ENCODE measurements around the gene APOO.

The APOO gene

DNA sequence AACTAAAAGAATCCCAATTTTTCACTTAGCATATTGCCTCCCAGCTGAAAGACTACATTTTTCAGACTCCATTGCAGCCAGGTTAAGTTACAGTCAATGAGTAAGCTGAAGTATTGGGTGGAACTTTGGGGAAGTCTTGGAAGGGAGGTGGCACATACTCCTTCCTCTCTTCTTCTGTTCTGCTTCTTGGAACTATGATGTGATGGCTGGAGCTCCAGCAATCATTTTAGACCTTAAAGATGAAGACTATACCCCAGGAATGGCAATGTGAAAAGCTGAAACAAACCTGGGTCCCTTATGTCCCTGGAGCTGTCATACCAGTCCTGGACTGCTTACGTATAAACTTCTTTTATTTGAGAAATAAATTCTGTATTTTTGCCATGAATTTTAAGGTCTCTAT, 93.9 kb downstream of the APOO start:
- DNase-seq: no peak

DNA sequence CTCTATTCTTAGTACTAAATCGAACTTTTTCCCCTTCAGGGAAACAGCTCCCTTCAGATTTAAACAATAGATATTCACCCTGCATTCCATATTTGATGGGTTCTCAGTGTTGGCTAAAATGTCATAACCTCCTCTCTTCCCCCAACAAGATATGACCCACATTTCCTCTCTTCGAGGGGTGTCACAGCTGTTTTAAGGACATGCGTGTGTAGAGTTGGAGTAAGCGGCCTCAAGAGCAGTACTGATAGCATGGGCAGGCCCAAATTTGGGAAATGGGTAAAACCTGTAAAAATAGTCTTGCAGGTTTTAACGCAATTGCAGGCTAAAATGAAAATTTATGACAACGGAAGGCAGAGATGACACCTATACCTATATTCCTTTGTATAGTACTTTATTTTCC, 96.1 kb downstream of the APOO start:
- DNase-seq: no peak

DNA sequence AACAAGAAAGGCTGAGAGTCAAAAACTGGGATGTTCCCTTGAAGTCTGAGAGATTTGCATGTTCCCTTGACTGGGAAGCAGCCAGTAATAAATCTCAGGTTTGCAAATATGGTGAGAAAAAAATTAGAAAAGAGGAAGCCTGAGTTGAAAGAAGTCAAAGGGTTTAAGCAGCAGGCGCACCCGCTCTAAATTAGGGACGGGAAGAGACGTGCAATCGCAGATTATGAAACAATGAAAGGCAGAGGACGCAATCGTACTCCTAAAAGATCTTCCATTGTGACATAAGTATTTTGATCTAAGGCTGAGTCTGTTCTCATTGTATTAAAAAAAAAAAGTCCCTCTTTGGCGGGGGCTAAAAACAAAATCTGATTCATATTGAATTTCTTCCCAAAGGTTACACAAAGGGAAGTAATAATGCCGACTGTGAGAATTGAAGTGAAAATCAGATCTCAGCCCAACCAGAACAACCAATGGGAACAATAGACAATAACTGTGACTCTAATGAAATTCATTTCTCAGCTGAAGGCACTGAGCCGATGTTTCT, 96.6 kb downstream of the APOO start:
- no peak for DNase-seq

DNA sequence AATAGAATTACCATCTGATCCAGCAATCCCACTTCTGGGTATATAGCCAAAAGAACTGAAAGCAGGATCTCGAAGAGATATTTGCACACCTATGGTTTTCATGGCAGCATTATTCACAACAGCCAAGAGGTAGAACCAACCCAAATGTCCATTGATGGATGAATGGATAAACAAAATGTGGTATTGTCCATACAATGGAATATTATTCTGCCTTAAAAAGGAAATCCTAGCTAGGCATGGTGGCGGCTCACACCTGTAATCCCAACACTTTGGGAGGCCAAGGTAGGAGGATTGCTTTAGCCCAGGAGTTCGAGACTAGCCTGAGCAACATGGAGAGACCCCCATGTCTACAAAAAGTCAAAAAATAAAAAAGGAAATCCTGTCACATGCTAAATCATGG, 97.5 kb downstream of the APOO start:
- DNase-seq: no peak

DNA sequence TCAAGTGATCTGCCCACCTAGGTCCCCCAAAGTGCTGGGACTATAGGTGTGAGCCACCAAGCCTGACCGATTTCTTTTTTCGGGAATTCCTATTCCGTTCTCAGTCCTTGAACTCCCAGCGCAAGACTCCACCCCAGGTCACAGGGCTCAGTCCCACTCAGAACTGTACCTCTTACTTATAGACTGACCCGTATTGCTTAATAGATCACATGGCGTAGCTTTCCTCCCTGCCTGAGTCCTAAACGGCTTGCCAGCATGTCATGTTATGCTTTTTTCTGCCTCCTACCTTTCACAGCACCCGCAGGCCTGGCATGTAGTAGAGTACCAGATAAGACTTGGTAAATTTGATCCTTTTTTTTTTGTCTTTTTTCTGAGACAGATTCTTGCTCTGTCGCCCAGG, 102.3 kb downstream of the APOO start:
- DNase-seq: no peak

DNA sequence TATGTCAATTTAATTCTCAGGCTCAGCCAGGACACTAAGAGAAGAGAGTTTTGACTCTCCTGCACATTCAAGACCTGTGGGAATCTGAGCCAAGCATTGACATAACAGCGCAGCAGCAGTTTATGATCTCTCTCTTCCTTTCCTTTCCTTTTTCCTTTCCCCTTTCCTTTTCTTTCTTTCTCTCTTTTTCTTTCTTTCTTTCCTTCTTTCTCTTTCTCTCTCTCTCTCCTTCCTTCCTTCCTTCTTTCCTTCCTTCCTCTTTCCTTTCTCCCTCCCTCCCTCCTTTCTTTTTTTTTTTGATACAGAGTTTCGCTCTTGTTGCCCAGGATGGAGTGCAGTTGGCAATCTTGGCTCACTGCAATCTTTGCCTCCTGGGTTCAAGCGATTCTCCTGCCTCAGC, 103.2 kb downstream of the APOO start:
- no peak for DNase-seq

DNA sequence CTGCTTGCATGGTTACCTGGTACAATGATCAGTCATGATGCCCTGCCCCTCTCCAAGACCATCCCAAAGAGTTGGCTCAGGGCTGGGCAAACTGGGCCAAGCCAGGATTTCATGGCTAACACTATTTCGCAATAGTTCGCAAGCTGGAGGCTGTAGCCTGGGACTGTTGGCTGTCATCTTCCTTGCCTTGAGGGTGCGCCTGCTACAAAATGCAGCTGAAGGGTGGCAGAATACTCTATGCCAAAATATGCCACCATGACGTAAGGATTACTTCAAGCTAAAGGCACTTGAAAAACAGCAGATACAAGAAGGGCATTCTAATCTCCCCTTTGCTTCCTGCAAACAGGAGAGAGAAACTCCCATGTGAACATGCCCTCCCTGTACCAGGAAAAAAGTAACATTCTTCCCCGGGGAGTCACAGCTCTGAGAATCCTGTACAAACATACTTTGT, 103.8 kb downstream of the APOO start:
- no peak for DNase-seq

DNA sequence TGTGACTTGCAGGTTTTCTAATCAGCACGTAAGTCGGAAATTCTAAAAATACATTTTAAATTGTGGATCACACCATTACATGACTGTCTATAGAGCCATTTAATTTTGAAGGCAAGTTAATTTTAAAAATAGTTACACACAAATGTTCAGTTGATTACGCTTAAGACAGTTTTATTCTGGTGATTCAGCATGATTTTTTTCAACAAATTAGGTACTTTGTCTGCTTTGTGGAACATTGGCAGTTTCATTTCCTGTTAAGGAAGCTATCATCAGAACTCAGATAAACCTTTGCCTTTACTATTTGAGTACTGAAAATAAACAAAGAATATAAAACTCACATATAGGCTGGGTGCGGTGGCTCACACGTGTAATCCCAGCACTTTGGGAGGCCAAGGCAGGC, 105.3 kb downstream of the APOO start:
- no peak for DNase-seq

DNA sequence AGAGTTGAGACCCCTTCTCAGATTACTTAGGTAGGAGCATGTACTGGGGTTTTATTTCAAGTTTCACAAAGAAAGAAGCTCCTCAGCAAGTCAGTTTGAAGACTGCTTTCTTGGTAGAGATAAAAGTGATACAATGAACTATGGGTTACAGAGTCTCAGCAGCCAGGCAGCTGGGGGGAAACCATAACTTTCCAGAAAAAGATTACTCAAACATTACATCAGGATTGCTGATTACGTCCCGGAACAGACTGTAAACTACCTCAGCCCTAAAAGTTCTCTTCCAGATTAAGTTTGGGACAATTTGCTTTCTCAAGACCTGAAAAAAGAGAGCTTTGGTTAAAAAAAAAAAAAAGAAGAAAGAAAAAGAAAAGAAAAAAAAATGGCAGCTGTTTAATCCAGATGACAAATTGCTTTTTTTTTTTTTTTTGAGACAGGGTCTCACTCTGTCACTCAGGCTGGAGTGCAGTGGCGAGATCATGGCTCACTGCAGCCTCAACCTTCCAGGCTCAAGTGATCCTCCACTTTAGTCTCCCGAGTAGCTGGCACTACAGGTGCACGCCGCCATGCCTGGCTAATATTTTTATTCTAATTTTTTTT, 108.2 kb downstream of the APOO start:
- no peak for DNase-seq

DNA sequence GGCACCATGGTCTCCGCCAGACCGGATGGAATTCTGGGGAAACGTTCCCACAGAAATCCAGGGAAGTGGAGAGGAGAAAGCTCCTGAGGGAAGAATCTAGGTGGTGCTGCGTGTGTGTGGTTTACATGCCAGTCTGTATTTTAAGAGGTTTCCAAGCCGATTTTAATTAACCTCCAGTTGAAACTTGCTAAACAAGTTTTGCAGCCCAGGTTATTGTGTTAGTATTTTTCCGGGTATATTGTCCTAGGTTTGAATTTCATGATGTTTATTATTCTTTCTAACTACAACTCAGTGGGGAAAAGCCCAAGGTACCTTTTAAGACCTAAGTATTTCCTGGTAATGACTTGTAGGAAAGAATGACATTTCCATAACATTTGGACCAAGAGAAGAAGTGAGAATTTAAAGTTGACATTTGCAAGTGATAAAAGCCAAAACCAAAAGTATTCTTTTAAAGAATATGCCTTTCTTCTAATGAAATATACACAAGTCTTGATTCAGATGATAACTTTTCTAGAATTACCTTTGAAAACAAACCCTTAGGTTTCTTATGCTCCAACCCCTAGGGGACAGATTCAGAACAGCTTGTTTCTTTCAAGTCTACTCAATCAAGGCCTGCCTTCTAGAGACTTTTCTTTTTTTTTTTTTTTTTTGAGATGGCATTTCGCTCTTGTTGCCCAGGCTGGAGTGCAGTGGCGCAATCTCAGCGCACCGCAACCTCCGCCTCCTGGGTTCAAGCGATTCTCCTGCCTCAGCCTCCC, 110.2 kb downstream of the APOO start:
- DNase-seq: no peak

DNA sequence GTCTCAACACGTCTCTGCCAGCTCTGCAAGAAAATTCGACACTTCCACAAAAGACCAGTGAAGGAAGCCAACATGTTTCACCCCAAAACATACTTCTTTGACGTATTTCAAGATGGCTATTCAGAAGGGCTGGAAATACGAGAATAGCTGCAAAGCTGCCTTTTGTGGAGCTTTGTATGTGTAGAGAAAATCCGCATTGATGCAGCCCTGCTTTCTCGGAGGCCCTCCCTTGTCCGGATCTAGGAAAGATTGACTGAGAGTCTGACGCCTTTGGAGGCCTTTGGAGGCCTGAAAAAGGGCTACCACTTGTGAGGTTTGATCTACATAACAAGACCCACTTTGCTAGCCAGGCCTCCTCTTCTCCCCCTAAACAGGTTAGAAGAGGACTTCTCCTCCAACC, 112.5 kb downstream of the APOO start:
- DNase-seq: no peak

DNA sequence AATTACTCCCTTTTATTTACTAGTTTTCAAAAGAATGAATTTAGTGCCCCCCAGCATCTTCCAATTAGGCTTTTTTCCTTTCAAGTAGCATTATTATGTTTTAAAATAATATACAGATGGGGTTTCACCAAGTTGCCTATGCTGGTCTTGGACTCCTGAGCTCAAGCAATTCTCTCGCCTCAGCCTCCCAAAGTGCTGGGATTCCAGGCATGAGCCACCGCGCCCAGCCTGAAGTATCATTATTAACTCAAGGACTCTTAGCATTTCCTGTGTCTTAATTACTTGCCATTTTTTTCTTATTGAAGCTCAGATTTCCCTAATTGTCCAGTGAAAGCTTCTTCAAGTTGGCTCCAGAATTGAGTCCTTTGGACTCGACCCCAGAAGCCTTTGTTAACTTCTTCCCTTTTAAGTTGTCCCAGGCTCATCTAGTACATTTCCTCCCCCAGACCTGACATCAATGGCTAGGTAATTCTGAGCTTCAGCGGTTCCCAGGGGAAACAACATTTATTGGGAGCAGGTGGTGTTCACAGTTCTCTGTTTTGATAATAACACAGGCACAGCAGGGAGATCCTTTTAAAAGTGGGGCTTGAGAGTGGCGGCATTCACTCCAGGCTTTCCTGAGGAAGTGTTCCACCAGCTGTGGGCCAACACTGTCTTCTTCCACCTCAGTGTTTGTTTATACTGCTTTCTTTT, 114.7 kb downstream of the APOO start:
- DNase-seq: no peak

DNA sequence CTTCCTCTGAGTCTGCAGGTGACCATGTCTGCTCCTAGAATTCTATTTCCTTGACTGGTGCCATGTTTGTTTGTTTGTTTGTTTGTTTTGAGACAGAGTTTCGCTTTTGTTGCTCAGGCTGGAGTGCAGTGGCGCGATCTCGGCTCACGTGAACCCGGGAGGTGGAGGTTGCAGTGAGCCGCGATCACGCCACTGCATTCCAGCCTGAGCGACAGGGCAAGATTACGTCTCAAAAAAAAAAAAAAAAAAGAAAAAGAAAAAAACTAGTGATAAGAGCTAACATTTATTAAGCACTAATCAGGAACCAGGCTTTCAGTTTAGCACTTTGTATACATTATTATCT, 117.6 kb downstream of the APOO start:
- DNase-seq: no peak

DNA sequence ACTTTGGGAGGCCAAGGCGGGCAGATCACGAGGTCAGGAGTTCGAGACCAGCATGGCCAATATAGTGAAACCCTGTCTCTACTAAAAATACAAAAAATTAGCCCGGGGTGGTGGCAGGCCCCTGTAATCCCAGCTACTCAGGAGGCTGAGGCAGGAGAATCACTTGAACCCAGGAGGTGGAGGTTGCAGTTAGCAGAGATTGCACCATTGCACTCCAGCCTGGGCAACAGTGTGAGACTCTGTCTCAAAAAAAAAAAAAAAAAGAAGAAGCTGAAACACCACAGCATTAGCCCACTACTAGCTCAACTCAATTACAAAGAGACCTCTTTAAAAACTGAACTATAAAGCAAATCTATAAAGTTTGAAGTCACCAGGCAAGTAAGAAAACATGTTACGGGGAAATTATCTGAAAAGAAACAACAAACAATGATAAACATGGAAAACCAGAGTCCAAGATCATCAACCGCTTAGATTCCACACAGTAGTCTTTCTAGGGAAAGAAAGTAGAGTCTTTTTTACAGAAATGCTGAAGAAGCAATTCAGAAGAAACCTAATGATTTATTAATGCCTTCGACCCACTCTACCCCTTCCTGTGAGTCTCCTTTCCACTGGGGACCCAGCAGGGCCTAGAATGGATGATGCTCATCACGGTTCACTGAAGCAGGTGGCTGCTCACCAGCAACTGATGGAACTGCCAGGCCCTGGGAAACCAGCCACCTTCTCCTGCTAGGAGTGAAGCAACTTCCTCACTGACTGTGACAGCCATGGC, 118.2 kb downstream of the APOO start:
- DNase-seq: no peak

DNA sequence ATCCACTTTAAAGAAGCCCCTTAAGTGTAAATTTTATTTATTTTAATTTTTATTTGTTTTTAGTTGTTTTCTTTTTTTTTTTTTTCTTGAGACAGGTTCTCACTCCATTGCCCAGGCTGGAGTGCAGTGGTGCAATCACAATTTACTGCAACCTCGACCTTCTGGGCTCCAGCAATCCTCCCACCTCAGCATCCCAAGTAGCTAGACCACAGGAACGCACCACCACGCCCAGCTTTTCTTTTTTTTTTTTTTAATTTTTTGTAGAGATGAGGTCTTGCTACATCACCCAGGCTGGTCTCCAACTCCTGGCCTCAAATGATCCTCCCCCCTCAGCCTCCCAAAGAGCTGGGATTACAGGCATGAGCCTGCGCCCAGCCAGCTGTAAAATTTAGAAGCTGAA, 118.8 kb downstream of the APOO start:
- DNase-seq: no peak

DNA sequence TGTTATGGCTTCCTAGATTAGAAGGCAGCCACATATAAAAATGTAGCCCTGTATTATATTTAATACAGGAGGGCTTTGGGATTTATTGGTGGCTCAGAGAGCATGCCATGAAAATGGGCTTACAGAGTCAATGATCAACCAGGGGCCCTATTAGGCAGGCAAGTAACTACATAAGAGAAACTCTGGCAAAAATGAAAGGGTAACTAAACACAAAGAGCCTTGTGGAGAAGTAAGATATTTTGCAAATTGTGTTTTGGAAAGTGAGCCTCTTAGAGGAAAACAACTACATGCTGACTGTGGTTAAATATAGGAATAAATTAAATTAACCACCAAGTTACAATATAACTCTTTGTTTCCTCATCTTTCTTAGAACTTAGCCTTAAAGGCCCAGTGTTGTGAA, 119.2 kb downstream of the APOO start:
- no peak for DNase-seq

DNA sequence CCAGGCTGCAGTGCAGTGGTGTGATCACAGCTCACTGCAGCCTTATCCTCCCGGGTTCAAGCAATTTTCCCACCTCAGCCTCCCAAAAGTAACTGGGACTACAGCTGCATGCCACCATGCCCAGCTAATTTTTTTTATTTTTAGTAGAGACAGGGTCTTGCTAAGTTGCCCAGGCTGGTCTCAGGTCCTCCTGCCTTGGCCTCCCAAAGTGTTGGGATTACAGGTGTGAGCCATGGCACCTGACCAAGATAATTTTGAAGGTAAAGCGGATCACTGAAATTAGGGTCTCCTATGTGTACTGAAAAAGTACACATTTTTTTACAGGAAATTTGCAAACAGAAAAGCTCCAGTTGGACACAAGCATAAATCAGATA, 120.0 kb downstream of the APOO start:
- no peak for DNase-seq

DNA sequence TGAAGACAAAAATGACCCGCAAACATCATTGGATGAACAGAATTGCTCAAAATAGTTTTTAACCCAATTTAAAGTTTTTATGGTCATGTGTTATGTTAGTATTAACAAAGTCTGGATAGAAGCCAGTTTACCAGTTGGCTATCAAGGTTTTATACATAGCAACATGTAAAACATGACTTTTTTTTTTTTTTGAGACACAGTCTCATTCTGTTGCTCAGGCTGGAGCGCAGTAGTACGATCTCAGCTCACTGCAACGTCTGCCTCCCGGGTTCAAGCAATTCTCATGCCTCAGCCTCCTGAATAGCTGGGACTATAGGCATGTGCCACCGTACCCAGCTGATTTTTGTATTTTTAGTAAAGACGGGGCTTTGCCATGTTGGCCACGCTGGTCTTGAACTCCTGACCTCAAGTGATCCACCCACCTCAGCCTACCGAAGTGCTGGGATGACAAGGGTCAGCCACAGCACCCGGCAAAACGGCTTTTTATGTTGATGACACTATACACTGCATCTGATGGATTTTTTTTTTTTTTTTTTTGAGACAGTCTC, 121.4 kb downstream of the APOO start:
- DNase-seq: no peak

DNA sequence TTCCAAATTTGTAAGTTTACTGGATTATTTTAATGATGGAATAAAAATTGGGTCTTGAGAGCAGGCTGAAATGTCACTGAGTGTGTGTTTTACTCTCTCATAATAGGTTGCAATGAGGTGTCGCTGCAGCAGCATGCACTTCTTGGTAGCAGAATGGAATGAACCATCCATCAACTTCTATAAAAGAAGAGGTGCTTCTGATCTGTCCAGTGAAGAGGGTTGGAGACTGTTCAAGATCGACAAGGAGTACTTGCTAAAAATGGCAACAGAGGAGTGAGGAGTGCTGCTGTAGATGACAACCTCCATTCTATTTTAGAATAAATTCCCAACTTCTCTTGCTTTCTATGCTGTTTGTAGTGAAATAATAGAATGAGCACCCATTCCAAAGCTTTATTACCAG, 122.2 kb downstream of the APOO start:
- no peak for DNase-seq

DNA sequence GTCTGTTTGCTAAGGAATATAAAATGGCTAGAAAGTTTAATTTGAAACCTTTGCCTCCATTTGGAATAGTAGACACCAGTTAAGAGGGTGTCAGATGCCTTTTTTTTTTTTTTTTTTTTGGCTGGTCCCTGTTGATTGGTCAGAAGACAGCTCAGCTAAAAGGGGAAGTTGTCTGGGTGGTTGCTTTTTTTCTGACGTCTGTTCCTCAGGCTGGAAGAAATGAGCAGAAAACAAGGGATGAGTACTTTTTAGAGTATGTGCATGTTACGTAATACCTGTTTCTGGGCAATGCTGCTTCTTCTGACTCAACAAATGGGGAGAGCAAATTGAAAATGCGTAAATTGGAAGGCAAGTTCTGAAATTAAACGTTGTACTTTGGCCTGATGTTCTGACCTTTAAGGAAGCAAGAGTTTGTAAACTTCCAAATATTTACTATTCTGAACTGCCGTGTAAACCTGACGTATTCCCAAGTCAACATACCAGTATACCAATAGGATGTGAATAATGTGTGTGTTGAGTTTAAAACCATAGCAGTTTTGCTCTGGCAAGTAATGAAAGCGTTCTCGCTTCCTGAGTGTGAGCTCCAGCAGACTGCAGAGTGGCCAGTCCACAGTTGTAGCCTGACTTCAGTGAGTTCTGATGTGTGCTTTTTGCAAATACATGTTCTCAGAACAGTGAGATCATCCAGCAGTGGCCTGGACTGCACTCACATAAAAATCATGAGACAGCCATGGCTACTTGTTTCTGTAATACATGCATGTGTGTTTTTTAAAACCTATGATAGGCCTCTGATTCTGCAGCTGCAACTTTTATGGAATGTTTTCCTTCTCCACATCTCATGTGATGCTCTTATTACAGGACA, 123.0 kb downstream of the APOO start:
- no peak for DNase-seq

DNA sequence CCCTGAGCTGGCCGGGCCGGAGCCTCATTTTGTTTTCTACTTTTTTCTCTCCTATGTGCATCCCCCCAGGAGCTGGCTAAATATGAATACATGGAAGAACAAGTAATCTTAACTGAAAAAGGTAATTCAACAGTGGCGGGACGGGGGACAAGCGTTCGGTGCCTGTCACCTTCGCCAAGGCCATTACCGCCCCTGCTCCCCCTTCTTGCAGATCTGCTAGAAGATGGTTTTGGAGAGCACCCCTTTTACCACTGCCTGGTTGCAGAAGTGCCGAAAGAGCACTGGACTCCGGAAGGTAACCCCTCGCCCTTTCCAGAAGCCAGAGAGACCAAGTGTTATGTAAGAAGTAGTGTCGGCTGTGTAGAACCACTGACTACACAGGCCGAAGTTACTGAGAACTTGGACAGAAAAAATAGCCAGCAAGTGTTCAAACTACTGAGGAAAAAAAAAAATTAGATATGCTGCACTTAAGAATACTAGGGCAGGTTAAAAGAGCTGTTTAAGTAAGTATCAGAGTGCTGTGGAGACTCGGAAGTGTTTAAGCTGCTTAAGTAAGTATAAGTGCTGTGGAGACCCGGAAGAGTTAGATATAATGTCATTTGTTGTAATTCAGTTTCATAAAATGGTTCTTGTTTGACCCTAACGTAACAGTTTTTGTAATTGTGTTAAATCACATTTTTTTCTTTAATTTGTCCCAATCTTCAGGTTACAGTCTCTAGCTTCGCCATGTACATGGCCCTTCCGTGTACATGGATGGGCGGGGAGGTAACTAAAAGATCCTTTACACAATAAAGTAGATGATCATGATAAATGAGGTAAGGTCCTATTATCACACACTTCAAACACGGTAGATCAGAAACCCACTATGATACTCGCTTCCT, 123.9 kb downstream of the APOO start:
- DNase-seq: no peak
